Psoas muscle (tissue), 8 donors: Measurements from ENCODE around the gene MOK. TPM values are rescaled to one million over a fixed set of nuclear protein-coding genes. Genes with fewer than 3 reads are reported as not detected.

Experiments
- ATAC-seq, 4 donors: fragments of 200-7000 bp; cut with Tn5 transposase; one replicate each; pipeline ENCODE4 v1.9.1; 2020; ENCODE audit warnings: moderate library complexity in 3 of 4, mild to moderate bottlenecking in 2 of 4
- DNase-seq, 2 donors: peaks; one replicate each; pipeline ENCODE4 v3.0.0-alpha.2; 2020
- H3K27ac ChIP-seq: fragments of 200-600 bp; one replicate; pipeline ENCODE4 v1.8.0; 2022
- H3K27me3 ChIP-seq, 3 donors: fragments of 200-600 bp in 1 of 3; one replicate each; pipeline versions ENCODE4 v1.6.1 to v1.8.0; 2013 to 2022; ENCODE audit warnings: low read length in 2 of 3, mild to moderate bottlenecking in 2 of 3, moderate library complexity in 1 of 3; ENCODE audit not compliant: insufficient read depth in 3 of 3
- H3K36me3 ChIP-seq, 2 donors: fragments of 200-600 bp in 1 of 2; one replicate each; pipeline versions ENCODE4 v1.6.1 to v1.8.0; 2013 to 2022; ENCODE audit warnings: low read depth in 1 of 2, mild to moderate bottlenecking in 1 of 2, moderate library complexity in 1 of 2; ENCODE audit not compliant: insufficient read depth in 1 of 2
- H3K4me1 ChIP-seq: fragments of 200-600 bp; one replicate; pipeline ENCODE4 v1.8.0; 2022
- H3K4me3 ChIP-seq: fragments of 200-600 bp; one replicate; pipeline ENCODE4 v1.8.0; 2022; ENCODE audit warnings: mild to moderate bottlenecking
- H3K9me3 ChIP-seq: fragments of 200-600 bp; one replicate; pipeline ENCODE4 v1.8.0; 2022
- WGBS, 3 donors: extraction: QIAGEN DNeasy Blood & Tissue Kit; methylation state at CpG; one replicate each; pipeline versions ENCODE4 v1.1.6 to v1.1.7; 2013; 5-methylcytosine and 5-hydroxymethylcytosine counted together
- intact Hi-C, 2 donors: fragments of 100-400 bp; cut with DNase I; formaldehyde crosslinking; loops; one replicate each; pipeline versions ENCODE4 v1.11.0 to v1.14.2; 2022
- polyA plus RNA-seq, 3 donors: library from polyadenylated mRNA; stranded (reverse); fragments of 200-250 nt; gene quantifications; one replicate each; pipeline ENCODE4 v1.2.3, GENCODE V29; 2013
- total RNA-seq, 4 donors: library from RNA; stranded (reverse); fragmentation: NEBNext Ultra II Directional in 2 of 4; extraction: Animal tissue kit (Norgen Biotek cat#: 25700) in 2 of 4; gene quantifications; one replicate each; pipeline versions ENCODE4 v1.2.1 to v1.2.4, GENCODE V29; 2021 to 2023
- TF ChIP-seq, protein P1 (sequence below): fragments of 200-600 bp; IDR thresholded peaks from one replicate; pipeline ENCODE4 v1.8.0; 2022; ENCODE audit warnings: antibody characterized with exemption
- donor health status: healthy with polysubstance abuse.
- donor health status: DM: no; HTN: no; CAD: no; lungs with moderate emphysema.
- donor health status: Bipolar disorder and iron deficiency.
- donor health status: healthy.
- donor health status: DM: yes; HTN: yes; CAD: no.
- donor health status: DM: no; HTN: no; CAD: no.
- donor health status: DM: no; HTN: no; CAD: no.
- donor health status: DM: yes; HTN: yes; CAD: no.

MOK gene
- total and polyA plus RNA-seq, 7 donors = 1.8 to 11.1 (median 3.4) TPM

DNA sequence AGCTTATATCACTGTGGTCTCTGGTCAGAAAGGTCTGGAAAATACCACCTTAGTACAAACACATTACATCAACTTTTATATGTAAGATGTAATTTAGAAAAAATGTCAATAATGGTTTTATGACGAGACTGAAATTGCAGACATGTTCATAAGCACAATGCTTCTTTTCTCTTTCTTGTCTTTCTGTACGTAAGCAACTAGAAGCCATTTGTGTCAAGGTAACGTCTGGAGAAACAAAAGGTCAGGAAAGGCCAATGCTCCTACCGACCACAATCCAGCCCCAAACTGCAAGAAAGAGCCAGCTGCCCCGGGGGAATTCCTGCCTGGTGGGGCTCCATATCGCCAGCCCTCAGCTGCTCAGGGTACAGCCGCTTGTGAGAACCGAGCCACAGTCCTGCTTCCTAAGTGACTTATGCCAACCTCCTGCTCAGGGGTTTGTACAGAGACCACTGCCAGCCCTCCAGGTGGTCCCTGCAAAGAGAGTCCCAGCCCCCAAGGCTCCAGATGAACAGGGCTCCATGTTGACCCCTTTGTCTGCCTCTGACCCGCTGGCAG, 20.9 kb upstream of the MOK start:
- Histone ChIP-seq H3K9me3 (no peaks in the 10 kb centered on the region), H3K36me3 (peaks cover 0 to 26% of the 10 kb centered on the region in 2 donors), H3K4me3 (no peak overlapping the region), H3K27me3 (no peaks in the 10 kb centered on the region), H3K27ac (no peak overlapping the region), H3K4me1 (peaks cover 6% of the 10 kb centered on the region)
- TF ChIP-seq, protein P1, sequence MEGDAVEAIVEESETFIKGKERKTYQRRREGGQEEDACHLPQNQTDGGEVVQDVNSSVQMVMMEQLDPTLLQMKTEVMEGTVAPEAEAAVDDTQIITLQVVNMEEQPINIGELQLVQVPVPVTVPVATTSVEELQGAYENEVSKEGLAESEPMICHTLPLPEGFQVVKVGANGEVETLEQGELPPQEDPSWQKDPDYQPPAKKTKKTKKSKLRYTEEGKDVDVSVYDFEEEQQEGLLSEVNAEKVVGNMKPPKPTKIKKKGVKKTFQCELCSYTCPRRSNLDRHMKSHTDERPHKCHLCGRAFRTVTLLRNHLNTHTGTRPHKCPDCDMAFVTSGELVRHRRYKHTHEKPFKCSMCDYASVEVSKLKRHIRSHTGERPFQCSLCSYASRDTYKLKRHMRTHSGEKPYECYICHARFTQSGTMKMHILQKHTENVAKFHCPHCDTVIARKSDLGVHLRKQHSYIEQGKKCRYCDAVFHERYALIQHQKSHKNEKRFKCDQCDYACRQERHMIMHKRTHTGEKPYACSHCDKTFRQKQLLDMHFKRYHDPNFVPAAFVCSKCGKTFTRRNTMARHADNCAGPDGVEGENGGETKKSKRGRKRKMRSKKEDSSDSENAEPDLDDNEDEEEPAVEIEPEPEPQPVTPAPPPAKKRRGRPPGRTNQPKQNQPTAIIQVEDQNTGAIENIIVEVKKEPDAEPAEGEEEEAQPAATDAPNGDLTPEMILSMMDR = no peak
- DNase-seq (no peak), ATAC-seq (no peak)
- WGBS, 3 donors = 78 to 81% (median 81%) methylated on average over 9 of the region's 9 CpGs
- intact Hi-C loops = no loop called here

DNA sequence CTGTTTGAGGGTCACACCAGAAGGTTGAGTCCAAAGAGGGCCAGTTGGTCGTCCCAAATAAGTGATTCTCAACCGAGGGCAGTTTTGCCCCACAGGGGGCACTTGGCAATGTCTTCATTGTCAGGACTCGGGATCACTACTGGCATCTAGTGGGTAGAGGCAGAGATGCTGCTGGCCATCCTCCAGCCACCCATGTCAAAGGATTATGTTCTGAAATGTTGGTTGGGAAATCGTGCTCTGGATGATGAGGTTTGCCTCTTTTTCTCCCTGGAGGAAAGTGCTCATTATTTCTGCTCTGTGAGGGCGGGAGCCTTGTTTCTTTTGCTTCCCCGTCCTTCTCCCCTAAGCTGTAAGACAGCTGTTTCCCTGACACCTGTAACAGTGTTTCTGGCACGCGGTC, 18.1 kb upstream of the MOK start:
- peak in 3 of 4 donors; percentile 43 to 57 (median 51) for ATAC-seq
- peak overlapping the region; percentile 41 for H3K27ac ChIP-seq
- intact Hi-C loops = loop anchor here in 1 of 2 donors (5.0 kb wide), 1 partner anchor 189 kb away; no protein-coding TSS in a partner anchor

DNA sequence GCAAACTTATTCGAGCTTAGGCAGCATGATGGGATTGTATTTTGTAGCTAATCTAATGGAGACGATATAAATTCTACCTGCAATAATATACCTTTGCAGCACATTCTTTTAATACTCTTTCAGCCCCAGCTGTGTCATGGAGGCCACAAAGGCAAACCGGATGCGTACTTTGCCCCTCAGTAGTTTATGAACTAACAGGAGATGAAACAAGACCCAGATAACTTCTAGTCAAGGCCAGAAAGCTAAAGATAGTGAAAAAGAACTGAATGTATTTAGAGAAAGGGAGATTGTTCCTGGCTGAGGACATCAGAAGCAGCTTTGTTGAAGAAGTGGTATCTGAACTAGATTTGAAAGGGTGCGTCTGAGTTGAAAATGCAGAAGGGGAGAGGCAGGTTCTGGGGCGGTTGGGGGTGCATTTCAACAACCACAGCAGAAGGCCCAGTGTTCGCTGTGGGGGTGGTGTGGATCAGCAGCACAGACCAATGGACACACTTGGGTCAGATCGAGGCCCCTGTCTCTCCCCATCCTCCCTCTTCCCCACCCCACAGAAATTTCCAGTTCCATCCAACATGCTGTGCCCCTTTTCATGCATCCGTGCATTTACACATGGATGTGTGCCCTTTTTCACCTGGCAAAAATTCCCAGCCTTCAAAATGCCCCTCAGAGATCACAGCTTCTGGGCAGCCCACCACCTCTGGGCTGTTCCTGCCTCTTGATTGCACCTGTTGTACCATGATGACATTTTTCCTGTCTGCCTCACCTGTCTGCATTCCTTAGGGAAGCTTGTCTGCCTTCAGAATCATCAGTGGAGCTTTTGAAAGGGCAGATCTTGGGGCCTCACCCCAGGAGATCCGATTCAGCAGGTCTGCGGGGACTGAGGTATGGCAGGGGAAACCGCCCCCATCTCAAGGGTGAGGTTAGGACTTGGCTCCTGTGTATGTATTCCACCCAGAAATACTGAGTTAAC, 16.8 kb upstream of the MOK start:
- H3K27ac ChIP-seq = no peak overlapping the region

More for the DNA sequence above, 18.1 kb upstream of the MOK start:
- TF ChIP-seq, protein P1 = peak; percentile 43
- H3K4me1 ChIP-seq = peaks cover 19% of the 10 kb centered on the region
- WGBS, 3 donors = 19 to 24% (median 21%) methylated on average over 8 of the region's 8 CpGs
- H3K4me3 ChIP-seq = no peak overlapping the region
- no peaks in the 10 kb centered on the region for H3K27me3 ChIP-seq
- H3K9me3 ChIP-seq = no peaks in the 10 kb centered on the region
- peak; percentile 80 to 92 for DNase-seq
- H3K36me3 ChIP-seq = peaks cover 0 to 26% of the 10 kb centered on the region in 2 donors

DNA sequence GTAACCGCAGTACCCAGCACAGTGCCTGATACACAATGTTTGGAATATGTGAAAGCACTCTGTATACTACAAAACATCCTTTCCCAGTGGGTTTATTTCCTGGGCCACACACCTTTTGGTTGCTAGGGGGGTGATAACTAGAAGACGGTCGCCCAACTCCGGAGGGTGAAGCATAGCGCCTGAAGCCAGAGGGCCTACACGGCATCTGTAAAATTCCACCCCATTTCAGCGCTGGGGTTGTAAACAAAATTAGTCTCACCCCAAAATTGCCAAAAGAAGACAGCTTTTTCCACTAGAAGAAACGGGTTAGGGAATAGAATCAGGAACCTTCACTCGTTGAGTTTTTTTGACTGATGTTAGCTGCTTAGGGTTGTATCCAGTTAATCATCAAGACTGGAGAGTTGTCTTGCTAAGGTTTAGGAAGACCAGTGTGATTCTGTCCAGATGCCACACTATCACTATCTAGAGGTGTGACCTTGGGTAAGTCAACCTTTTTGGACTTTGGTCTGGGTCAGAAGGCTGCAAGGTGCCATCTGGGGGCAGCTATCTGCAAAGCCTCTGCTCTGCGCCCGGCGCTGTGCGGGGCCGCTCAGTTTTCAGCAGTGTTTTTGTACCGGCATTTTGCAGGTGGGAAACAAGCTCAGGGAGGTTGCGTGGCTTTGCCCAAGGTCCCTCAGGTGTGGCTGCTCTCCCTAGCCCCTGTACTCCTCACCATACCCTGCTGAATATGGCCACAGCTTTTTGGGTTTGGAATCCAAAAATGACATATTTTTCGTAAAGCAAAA, 15.9 kb upstream of the MOK start:
- ATAC-seq = no peak
- Histone ChIP-seq H3K27me3 (no peaks in the 10 kb centered on the region), H3K4me1 (peaks cover 29% of the 10 kb centered on the region), H3K36me3 (peaks cover 0 to 17% of the 10 kb centered on the region in 2 donors), H3K9me3 (no peaks in the 10 kb centered on the region), H3K27ac (peak overlapping the region; percentile 99), H3K4me3 (peak overlapping the region; percentile 85)
- intact Hi-C loops = loop anchor here in 1 of 2 donors (5.0 kb wide), 1 partner anchor 191 kb away; no protein-coding TSS in a partner anchor
- WGBS, 3 donors = 79 to 87% (median 81%) methylated on average over 17 of the region's 17 CpGs
- no peak for DNase-seq
- TF ChIP-seq, protein P1 = no peak

More for the DNA sequence above, 16.8 kb upstream of the MOK start:
- Histone ChIP-seq H3K4me3 (no peak overlapping the region), H3K27me3 (no peaks in the 10 kb centered on the region), H3K4me1 (peaks cover 20% of the 10 kb centered on the region), H3K36me3 (peaks cover 0 to 26% of the 10 kb centered on the region in 2 donors), H3K9me3 (no peaks in the 10 kb centered on the region)
- 87 to 91% (median 88%) methylated on average over 12 of the region's 12 CpGs for WGBS, 3 donors
- DNase-seq (no peak), ATAC-seq (no peak)
- TF ChIP-seq, protein P1 = no peak
- intact Hi-C loops = loop anchor here in 1 of 2 donors (5.0 kb wide), 1 partner anchor 191 kb away; no protein-coding TSS in a partner anchor
